Tibial nerve (tissue), 4 donors: ENCODE results near the gene PTPRJ.

Experiments
- EP300 ChIP-seq, 2 donors: sonication (generic); formaldehyde crosslinking; IDR thresholded peaks; one replicate each; pipeline ENCODE4 v1.6.1; 2017; ENCODE audit warnings: antibody characterized with exemption in 2 of 2, mild to moderate bottlenecking in 1 of 2
- POLR2A ChIP-seq, 2 donors: fragments of 450-650 bp; IDR thresholded peaks; one replicate each; pipeline ENCODE4 v1.6.1; 2017; ENCODE audit warnings: antibody characterized with exemption in 2 of 2, mild to moderate bottlenecking in 2 of 2, moderate library complexity in 2 of 2
- TF ChIP-seq, protein P1 (sequence below), 5 experiments: fragments of 200-600 bp in 3 of 5; fragments of 450-650 bp in 2 of 5; sonication (generic) in 3 of 5; IDR thresholded peaks; one replicate each; pipeline ENCODE4 v1.5.1; 2016 to 2019; ENCODE audit warnings: antibody characterized with exemption in 5 of 5, mild to moderate bottlenecking in 3 of 5, moderate library complexity in 2 of 5

DNA sequence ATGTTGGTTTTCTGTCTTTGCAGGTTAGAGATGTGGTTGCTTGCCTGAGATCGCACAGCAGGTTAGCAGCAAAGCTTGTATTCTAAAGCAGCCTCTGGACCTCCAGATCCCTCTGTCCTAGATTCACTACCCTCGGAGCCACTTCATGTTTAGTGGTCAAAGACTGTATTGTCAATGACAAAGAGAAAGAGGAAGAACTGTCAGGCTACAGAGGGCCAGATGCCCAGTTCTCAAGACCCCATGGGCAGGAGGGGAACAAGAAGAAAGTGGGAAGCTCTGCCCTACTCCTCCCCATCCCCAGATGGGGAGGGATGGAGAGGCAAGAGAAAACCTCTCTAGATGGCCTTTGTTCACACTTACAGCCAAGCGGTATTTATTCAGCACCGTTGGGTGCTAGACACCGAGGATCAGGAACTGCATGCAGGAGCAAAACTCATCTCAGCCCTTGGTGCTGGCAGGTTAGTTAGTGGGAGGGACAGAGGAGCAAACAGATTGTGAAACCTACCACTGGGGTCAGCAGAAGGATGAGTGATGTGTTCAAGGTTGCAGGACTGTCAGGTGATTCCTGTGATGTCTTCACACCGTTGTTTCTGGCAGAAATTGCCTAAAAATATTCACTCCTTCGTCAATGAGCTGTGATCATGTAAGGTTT, 38.3 kb upstream of the PTPRJ start:
- TF ChIP-seq, protein P1, sequence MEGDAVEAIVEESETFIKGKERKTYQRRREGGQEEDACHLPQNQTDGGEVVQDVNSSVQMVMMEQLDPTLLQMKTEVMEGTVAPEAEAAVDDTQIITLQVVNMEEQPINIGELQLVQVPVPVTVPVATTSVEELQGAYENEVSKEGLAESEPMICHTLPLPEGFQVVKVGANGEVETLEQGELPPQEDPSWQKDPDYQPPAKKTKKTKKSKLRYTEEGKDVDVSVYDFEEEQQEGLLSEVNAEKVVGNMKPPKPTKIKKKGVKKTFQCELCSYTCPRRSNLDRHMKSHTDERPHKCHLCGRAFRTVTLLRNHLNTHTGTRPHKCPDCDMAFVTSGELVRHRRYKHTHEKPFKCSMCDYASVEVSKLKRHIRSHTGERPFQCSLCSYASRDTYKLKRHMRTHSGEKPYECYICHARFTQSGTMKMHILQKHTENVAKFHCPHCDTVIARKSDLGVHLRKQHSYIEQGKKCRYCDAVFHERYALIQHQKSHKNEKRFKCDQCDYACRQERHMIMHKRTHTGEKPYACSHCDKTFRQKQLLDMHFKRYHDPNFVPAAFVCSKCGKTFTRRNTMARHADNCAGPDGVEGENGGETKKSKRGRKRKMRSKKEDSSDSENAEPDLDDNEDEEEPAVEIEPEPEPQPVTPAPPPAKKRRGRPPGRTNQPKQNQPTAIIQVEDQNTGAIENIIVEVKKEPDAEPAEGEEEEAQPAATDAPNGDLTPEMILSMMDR (IDR thresholded peaks at IDR 0.05), result no peak
- TF ChIP-seq POLR2A (IDR thresholded peaks at IDR 0.05) (no peak), EP300 (IDR thresholded peaks at IDR 0.05) (no peak)
